Activated CD4-positive, alpha-beta memory T cell treated with anti-CD3 and anti-CD28 coated beads for 36 hours (primary cell): ENCODE measurements around the gene SNX24. TPM values are rescaled to one million over a fixed set of nuclear protein-coding genes. Genes with fewer than 3 reads are reported as not detected.

Source experiments
- CTCF ChIA-PET: fragments of 350-600 bp; sonication (Branson Sonifier 250); formaldehyde crosslinking; loops from one replicate; lab custom pipeline; 2021; ENCODE audit warnings: antibody characterized with exemption, inconsistent platforms; lab: Charles Lee
- POLR2A ChIA-PET: fragments of 350-600 bp; sonication (Branson Sonifier 250); formaldehyde crosslinking; loops from one replicate; lab custom pipeline; 2021; ENCODE audit warnings: antibody characterized with exemption; lab: Charles Lee
- DNase-seq: peaks from one replicate; pipeline ENCODE4 v3.0.0-alpha.2; 2020
- H3K27ac Mint-ChIP-seq: one replicate; pipeline ENCODE4 v1.8.0; 2021; ENCODE audit warnings: mixed read lengths
- H3K27me3 Mint-ChIP-seq: one replicate; pipeline ENCODE4 v1.8.0; 2021; ENCODE audit warnings: mixed read lengths
- H3K36me3 Mint-ChIP-seq: one replicate; pipeline ENCODE4 v1.8.0; 2021; ENCODE audit warnings: mixed read lengths
- H3K4me1 Mint-ChIP-seq: one replicate; pipeline ENCODE4 v1.8.0; 2021; ENCODE audit warnings: low read depth, mixed read lengths
- H3K4me3 Mint-ChIP-seq: one replicate; pipeline ENCODE4 v1.8.0; 2021; ENCODE audit warnings: mild to moderate bottlenecking, mixed read lengths
- H3K9me3 Mint-ChIP-seq: one replicate; pipeline ENCODE4 v1.8.0; 2021; ENCODE audit warnings: mixed read lengths
- intact Hi-C: fragments of 100-400 bp; cut with micrococcal nuclease; formaldehyde crosslinking; loops from one replicate; pipeline ENCODE4 v1.15.1; 2023
- total RNA-seq, 2 experiments: library from RNA; stranded (reverse); gene quantifications; one replicate each; pipeline ENCODE4 v1.2.3, GENCODE V29; 2021

Gene SNX24
- 1 to 10 TPM; 6.4 to 7.5 TPM for total RNA-seq

- ChIA-PET POLR2A (interaction anchor here (0.6 to 1.8 kb wide), 2 partner anchors 70 to 703 kb away, joined by 3 to 6 read pairs; partner anchors contain the start of gene SNX2), CTCF (interaction anchor here (0.7 to 1.7 kb wide), 3 partner anchors 28 to 197 kb away, joined by 3 to 5 read pairs (median 4); no protein-coding TSS in a partner anchor)
- DNase-seq = peak; percentile 83
- Mint-ChIP-seq H3K27ac (peak within 1 kb of the TSS; percentile 28), H3K4me1 (peaks cover 24% of the 10 kb centered on the region), H3K4me3 (peak within 1 kb of the TSS; percentile 81), H3K36me3 (no peaks in the 10 kb centered on the region), H3K9me3 (no peaks in the 10 kb centered on the region), H3K27me3 (no peaks in the 10 kb centered on the region)
- intact Hi-C loops = loop anchor here (1.0 to 10.0 kb wide), 5 partner anchors 19 to 669 kb away; partner anchors contain the start of genes CEP120 and CSNK1G3
Measured at GRCh38 chr5:122845229-122846050, at the start of gene SNX24. Gene SNX24, plus strand, starts transcription at chr5:122845613. Its CDS starts 21 bp downstream, at chr5:122845634.

- peaks cover 34% of the 10 kb centered on the region for H3K36me3 Mint-ChIP-seq
- CTCF ChIA-PET = no interaction called here
Measured at GRCh38 chr5:122805481-122805880, 39.9 kb upstream of the SNX24 start.

GRCh38 chr5:122810405-122810804 lies 35.0 kb upstream of the SNX24 start:
- Mint-ChIP-seq H3K27me3 (no peaks in the 10 kb centered on the region), H3K4me1 (no peaks in the 10 kb centered on the region), H3K4me3 (no peak overlapping the region), H3K9me3 (no peaks in the 10 kb centered on the region), H3K27ac (no peak overlapping the region), H3K36me3 (peaks cover 20% of the 10 kb centered on the region)
- POLR2A ChIA-PET = no interaction called here
- intact Hi-C loops = no loop called here
- no peak for DNase-seq
- CTCF ChIA-PET = no interaction called here

More at GRCh38 chr5:122805481-122805880, 39.9 kb upstream of the SNX24 start:
- Mint-ChIP-seq H3K4me3 (no peak overlapping the region), H3K27ac (no peak overlapping the region), H3K4me1 (no peaks in the 10 kb centered on the region), H3K9me3 (no peaks in the 10 kb centered on the region), H3K27me3 (no peaks in the 10 kb centered on the region)
- intact Hi-C loops = no loop called here
- DNase-seq = no peak
- POLR2A ChIA-PET = no interaction called here

- Mint-ChIP-seq H3K4me1 (no peaks in the 10 kb centered on the region), H3K27me3 (no peaks in the 10 kb centered on the region), H3K9me3 (no peaks in the 10 kb centered on the region), H3K4me3 (no peak overlapping the region), H3K27ac (no peak overlapping the region), H3K36me3 (peaks cover 8% of the 10 kb centered on the region)
- intact Hi-C loops = no loop called here
- CTCF ChIA-PET = no interaction called here
- DNase-seq = no peak
- POLR2A ChIA-PET = no interaction called here
Measured at GRCh38 chr5:122815218-122815767, 30.1 kb upstream of the SNX24 start.

GRCh38 chr5:122816756-122817155 lies 28.7 kb upstream of the SNX24 start:
- Mint-ChIP-seq H3K27ac (no peak overlapping the region), H3K4me3 (no peak overlapping the region), H3K36me3 (peaks cover 11% of the 10 kb centered on the region), H3K9me3 (no peaks in the 10 kb centered on the region), H3K4me1 (no peaks in the 10 kb centered on the region), H3K27me3 (no peaks in the 10 kb centered on the region)
- no peak for DNase-seq
- intact Hi-C loops = no loop called here
- POLR2A ChIA-PET = no interaction called here
- CTCF ChIA-PET = no interaction called here

- POLR2A ChIA-PET = no interaction called here
- H3K9me3 Mint-ChIP-seq = no peaks in the 10 kb centered on the region
- no peak for DNase-seq
Measured at GRCh38 chr5:122831984-122832383, 13.4 kb upstream of the SNX24 start.

GRCh38 chr5:122835681-122836080 lies 9.7 kb upstream of the SNX24 start:
- Mint-ChIP-seq H3K27me3 (no peaks in the 10 kb centered on the region), H3K4me3 (no peak overlapping the region), H3K36me3 (no peaks in the 10 kb centered on the region), H3K27ac (no peak overlapping the region), H3K4me1 (no peaks in the 10 kb centered on the region), H3K9me3 (no peaks in the 10 kb centered on the region)
- CTCF ChIA-PET = no interaction called here
- intact Hi-C loops = no loop called here
- DNase-seq = no peak
- POLR2A ChIA-PET = no interaction called here

More at GRCh38 chr5:122831984-122832383, 13.4 kb upstream of the SNX24 start:
- intact Hi-C loops = no loop called here
- no peak overlapping the region for H3K4me3 Mint-ChIP-seq
- H3K36me3 Mint-ChIP-seq = peaks cover 11% of the 10 kb centered on the region
- H3K27ac Mint-ChIP-seq = no peak overlapping the region
- CTCF ChIA-PET = no interaction called here
- H3K4me1 Mint-ChIP-seq = no peaks in the 10 kb centered on the region
- H3K27me3 Mint-ChIP-seq = no peaks in the 10 kb centered on the region

GRCh38 chr5:122836947-122837346 lies 8.5 kb upstream of the SNX24 start:
- Mint-ChIP-seq H3K9me3 (no peaks in the 10 kb centered on the region), H3K4me1 (no peaks in the 10 kb centered on the region), H3K4me3 (no peak overlapping the region), H3K27me3 (no peaks in the 10 kb centered on the region), H3K27ac (no peak overlapping the region), H3K36me3 (no peaks in the 10 kb centered on the region)
- intact Hi-C loops = no loop called here
- CTCF ChIA-PET = no interaction called here
- DNase-seq = no peak
- POLR2A ChIA-PET = no interaction called here

- no peak for DNase-seq
- Mint-ChIP-seq H3K36me3 (no peaks in the 10 kb centered on the region), H3K27ac (no peak overlapping the region), H3K4me1 (peaks cover 13% of the 10 kb centered on the region), H3K4me3 (no peak overlapping the region), H3K9me3 (no peaks in the 10 kb centered on the region), H3K27me3 (no peaks in the 10 kb centered on the region)
- POLR2A ChIA-PET = no interaction called here
- CTCF ChIA-PET = no interaction called here
- intact Hi-C loops = loop anchor here (10.0 kb wide), 1 partner anchor 675 kb away; the partner anchor contains the start of gene CSNK1G3
Measured at GRCh38 chr5:122839731-122840130, 5.7 kb upstream of the SNX24 start.

GRCh38 chr5:122842016-122842580 lies 3.3 kb upstream of the SNX24 start:
- POLR2A ChIA-PET = no interaction called here
- Mint-ChIP-seq H3K36me3 (no peaks in the 10 kb centered on the region), H3K4me3 (no peak overlapping the region), H3K4me1 (peaks cover 21% of the 10 kb centered on the region), H3K27me3 (no peaks in the 10 kb centered on the region), H3K9me3 (no peaks in the 10 kb centered on the region), H3K27ac (no peak overlapping the region)
- intact Hi-C loops = loop anchor here (10.0 kb wide), 1 partner anchor 673 kb away; the partner anchor contains the start of gene CSNK1G3
- DNase-seq = no peak
- CTCF ChIA-PET = no interaction called here

- Mint-ChIP-seq H3K4me1 (peaks cover 21% of the 10 kb centered on the region), H3K27ac (peak overlapping the region; percentile 28), H3K27me3 (no peaks in the 10 kb centered on the region), H3K4me3 (peak overlapping the region; percentile 81), H3K9me3 (no peaks in the 10 kb centered on the region), H3K36me3 (no peaks in the 10 kb centered on the region)
- CTCF ChIA-PET = interaction anchor here (0.7 to 1.7 kb wide), 3 partner anchors 69 to 140 kb away, joined by 3 to 5 read pairs (median 3); partner anchors contain the start of gene SNX2
- DNase-seq = peak; percentile 17
- POLR2A ChIA-PET = interaction anchor here (0.6 to 1.8 kb wide), 2 partner anchors 69 to 669 kb away, joined by 4 to 6 read pairs; partner anchors contain the start of gene SNX2
- intact Hi-C loops = loop anchor here (10.0 kb wide), 1 partner anchor 670 kb away; the partner anchor contains the start of gene CSNK1G3
Measured at GRCh38 chr5:122844136-122844909, 1.1 kb upstream of the SNX24 start.
